Transverse colon (tissue), 4 donors: ENCODE data around the gene REEP1. TPM values are rescaled to one million over a fixed set of nuclear protein-coding genes. Genes with fewer than 3 reads are reported as not detected.

Experiments
- DNase-seq: peaks from one replicate; pipeline ENCODE4 v3.0.0-alpha.2; 2019
- H3K27ac ChIP-seq, 4 donors: fragments of 200-600 bp; sonication (generic); 2 replicates each; pipeline ENCODE4 v1.5.1; 2016 to 2018; ENCODE audit warnings: inconsistent platforms in 4 of 4
- H3K27me3 ChIP-seq: fragments of 200-600 bp; sonication (generic); 2 replicates; pipeline ENCODE4 v1.5.1; 2017; ENCODE audit warnings: inconsistent platforms
- H3K36me3 ChIP-seq, 4 donors: fragments of 200-600 bp; sonication (generic); 2 replicates each; pipeline ENCODE4 v1.5.1; 2017 to 2019; ENCODE audit warnings: inconsistent platforms in 4 of 4
- H3K4me1 ChIP-seq, 4 donors: fragments of 200-600 bp; sonication (generic); 2 replicates each; pipeline ENCODE4 v1.5.1; 2017 to 2020; ENCODE audit warnings: inconsistent platforms in 4 of 4
- H3K4me3 ChIP-seq, 4 donors: fragments of 200-600 bp; sonication (generic); 1 replicate in 1 of 4; 2 replicates in 3 of 4; pipeline versions ENCODE4 v1.5.1 to v1.6.1; 2017 to 2019; ENCODE audit warnings: inconsistent platforms in 4 of 4
- H3K9me3 ChIP-seq, 2 donors: fragments of 200-600 bp; sonication (generic); 2 replicates each; pipeline ENCODE4 v1.5.1; 2017 to 2019; ENCODE audit warnings: inconsistent platforms in 2 of 2
- CTCF ChIP-seq, 5 experiments: fragments of 200-600 bp in 3 of 5; fragments of 450-650 bp in 2 of 5; sonication (generic) in 3 of 5; IDR thresholded peaks; 1 replicate in 2 of 5; 2 replicates in 3 of 5; pipeline ENCODE4 v1.5.1; 2016 to 2017; ENCODE audit warnings: antibody characterized with exemption in 5 of 5, inconsistent platforms in 3 of 5, mild to moderate bottlenecking in 2 of 5, moderate library complexity in 1 of 5
- EP300 ChIP-seq: sonication (generic); formaldehyde crosslinking; IDR thresholded peaks from one replicate; pipeline ENCODE4 v1.6.1; 2017; ENCODE audit warnings: antibody characterized with exemption, low read depth
- POLR2A ChIP-seq: fragments of 450-650 bp; IDR thresholded peaks from one replicate; pipeline ENCODE4 v1.6.1; 2016; ENCODE audit warnings: antibody characterized with exemption, mild to moderate bottlenecking, moderate library complexity
- POLR2AphosphoS5 ChIP-seq, 3 donors: sonication (generic); formaldehyde crosslinking; IDR thresholded peaks; one replicate each; pipeline ENCODE4 v1.6.1; 2016; ENCODE audit warnings: antibody characterized with exemption in 3 of 3
- WGBS, 2 donors: methylation state at CpG; one replicate each; pipeline ENCODE4 v1.1.5; 2018; ENCODE audit warnings: low coverage in 1 of 2; 5-methylcytosine and 5-hydroxymethylcytosine counted together
- in situ Hi-C, 4 donors: fragments of 200-750 bp; cut with MboI; loops; one replicate each; pipeline versions ENCODE4 v1.15.0 to v1.15.1; 2017; ENCODE audit warnings: low sequenced_read_pairs in 3 of 4, low pct_ligation_motif_present in 1 of 4, low pct_unique_long_range_greater_than_20kb in 1 of 4
- intact Hi-C: fragments of 100-400 bp; cut with DNase I; formaldehyde crosslinking; loops from one replicate; pipeline ENCODE4 v1.15.1; 2023; ENCODE audit warnings: low total_unique reads
- total RNA-seq, 4 donors: library from RNA; depleted of rRNA; stranded (reverse); fragments of >200 nt; gene quantifications; one replicate each; pipeline ENCODE4 v1.1.0, GENCODE V29; 2016

Gene REEP1
- total RNA-seq, 4 donors from 2014 or later = 14.1 to 196 (median 32.3) TPM

- Histone ChIP-seq H3K36me3 (peaks cover 0 to 18% (median 5%) of the 10 kb centered on the region in 4 donors), H3K4me3 (no peak overlapping the region), H3K4me1 (peaks cover 6 to 48% (median 21%) of the 10 kb centered on the region in 4 donors), H3K27ac (peak overlapping the region; percentile 49 to 68 (median 58)), H3K27me3 (no peaks in the 10 kb centered on the region), H3K9me3 (no peaks in the 10 kb centered on the region)
- in situ Hi-C loops (loop anchor here in 1 of 4 donors (25.0 kb wide), 1 partner anchor 148 kb away; no protein-coding TSS in a partner anchor), intact Hi-C loops (no loop called here)
- no peak for DNase-seq
- 62 to 89% methylated on average over 2 of the region's 2 CpGs for WGBS, 2 donors
- TF ChIP-seq POLR2AphosphoS5 (IDR thresholded peaks at IDR 0.05) (no peak), EP300 (no peak), CTCF (IDR thresholded peaks at IDR 0.05) (no peak)
These were observed 123.0 kb downstream of the REEP1 start for GRCh38 chr2:86214503-86214832.

GRCh38 chr2:86213699-86214502, 123.5 kb downstream of the REEP1 start:
- in situ Hi-C loops = loop anchor here in 1 of 4 donors (25.0 kb wide), 1 partner anchor 148 kb away; no protein-coding TSS in a partner anchor

GRCh38 chr2:86213056-86213455, 124.4 kb downstream of the REEP1 start:
- DNase-seq = no peak
- 32 to 36% methylated on average over 1 of the region's 1 CpG for WGBS, 2 donors
- H3K27ac ChIP-seq = peak overlapping the region; percentile 49 to 68 (median 58)
- H3K4me3 ChIP-seq = no peak overlapping the region
- H3K4me1 ChIP-seq = peaks cover 6 to 48% (median 21%) of the 10 kb centered on the region in 4 donors
- intact Hi-C loops = no loop called here
- TF ChIP-seq EP300 (no peak), POLR2AphosphoS5 (IDR thresholded peaks at IDR 0.05) (peak in 1 of 3 donors; percentile 27)
- H3K36me3 ChIP-seq = peaks cover 0 to 25% (median 12%) of the 10 kb centered on the region in 4 donors
- no peaks in the 10 kb centered on the region for H3K27me3 ChIP-seq
- in situ Hi-C loops = loop anchor here in 1 of 4 donors (25.0 kb wide), 1 partner anchor 149 kb away; no protein-coding TSS in a partner anchor
- H3K9me3 ChIP-seq = no peaks in the 10 kb centered on the region

More at GRCh38 chr2:86213699-86214502, 123.5 kb downstream of the REEP1 start:
- Histone ChIP-seq H3K4me1 (peaks cover 6 to 48% (median 21%) of the 10 kb centered on the region in 4 donors), H3K4me3 (no peak overlapping the region), H3K36me3 (peaks cover 0 to 18% (median 8%) of the 10 kb centered on the region in 4 donors), H3K27me3 (no peaks in the 10 kb centered on the region), H3K9me3 (no peaks in the 10 kb centered on the region), H3K27ac (peak overlapping the region; percentile 49 to 68 (median 58))
- intact Hi-C loops = no loop called here
- no peak for DNase-seq
- TF ChIP-seq POLR2AphosphoS5 (IDR thresholded peaks at IDR 0.05) = no peak
- 21% methylated on average over 3 to 4 of the region's 4 CpGs for WGBS, 2 donors

GRCh38 chr2:86211796-86212188, 125.6 kb downstream of the REEP1 start:
- H3K9me3 ChIP-seq = no peaks in the 10 kb centered on the region
- in situ Hi-C loops = loop anchor here in 1 of 4 donors (25.0 kb wide), 1 partner anchor 151 kb away; no protein-coding TSS in a partner anchor
- peaks cover 6 to 48% (median 21%) of the 10 kb centered on the region in 4 donors for H3K4me1 ChIP-seq
- no peak overlapping the region for H3K4me3 ChIP-seq
- peak overlapping the region; percentile 15 to 68 (median 33) for H3K27ac ChIP-seq
- TF ChIP-seq EP300 (no peak), CTCF (IDR thresholded peaks at IDR 0.05) (no peak), POLR2AphosphoS5 (IDR thresholded peaks at IDR 0.05) (no peak), POLR2A (no peak)
- H3K36me3 ChIP-seq = peaks cover 0 to 37% (median 18%) of the 10 kb centered on the region in 4 donors
- intact Hi-C loops = no loop called here
- H3K27me3 ChIP-seq = no peaks in the 10 kb centered on the region
- DNase-seq = no peak
- WGBS, 2 donors = 44 to 52% methylated on average over 2 of the region's 2 CpGs
